ENCODE measurements around the gene TTC9.
A peak's percentile ranks its signal among the peaks of the same experiment; 100 is the strongest.

The TTC9 gene

DNA sequence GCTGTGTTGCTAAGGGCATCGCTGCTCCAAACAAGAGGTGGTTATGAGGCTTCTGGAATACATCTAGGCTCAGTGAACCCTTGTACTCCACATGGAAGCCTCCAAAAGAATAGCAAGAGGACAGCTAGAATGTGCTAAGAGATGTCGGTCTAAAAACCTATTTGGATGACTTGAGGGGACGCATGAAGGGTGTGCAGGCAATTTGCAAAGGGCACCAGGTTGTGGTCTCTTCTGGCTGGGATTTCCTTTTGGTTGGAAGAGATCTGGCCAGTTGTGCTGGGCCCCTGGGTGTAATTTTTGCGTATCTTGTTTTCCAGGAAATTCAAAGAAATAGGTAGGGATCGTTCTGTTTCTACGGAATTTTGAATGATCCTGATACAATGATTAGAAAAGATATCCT, 4.2 kb downstream of the TTC9 start:
- DNase-seq (ENCODE audit: low spot score) = peak; percentile 12

DNA sequence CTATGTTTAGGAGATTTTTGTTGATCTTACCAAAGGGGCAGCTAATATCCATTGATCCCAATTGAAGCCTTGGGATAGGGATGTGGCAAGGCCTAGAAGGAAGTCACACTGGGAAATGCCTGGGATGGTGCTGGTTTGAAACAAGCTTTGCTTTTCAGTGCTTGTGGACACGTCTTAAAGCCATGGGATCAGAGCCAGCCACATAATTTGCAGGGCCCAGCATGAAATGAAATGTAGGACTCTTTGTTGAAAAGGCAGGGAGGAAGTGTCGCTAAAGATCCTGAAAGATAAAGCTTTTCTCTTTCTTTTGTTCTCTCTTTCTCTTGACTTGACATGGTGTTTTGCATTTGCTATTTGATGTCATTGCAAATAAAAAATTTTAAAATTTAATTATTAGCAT, 5.0 kb downstream of the TTC9 start:
- DNase-seq (ENCODE audit: low spot score) = peak; percentile 27

GRCh38 chr14:70648346-70648745, 6.6 kb downstream of the TTC9 start:
- peak; percentile 9 for DNase-seq (ENCODE audit: low spot score)

DNA sequence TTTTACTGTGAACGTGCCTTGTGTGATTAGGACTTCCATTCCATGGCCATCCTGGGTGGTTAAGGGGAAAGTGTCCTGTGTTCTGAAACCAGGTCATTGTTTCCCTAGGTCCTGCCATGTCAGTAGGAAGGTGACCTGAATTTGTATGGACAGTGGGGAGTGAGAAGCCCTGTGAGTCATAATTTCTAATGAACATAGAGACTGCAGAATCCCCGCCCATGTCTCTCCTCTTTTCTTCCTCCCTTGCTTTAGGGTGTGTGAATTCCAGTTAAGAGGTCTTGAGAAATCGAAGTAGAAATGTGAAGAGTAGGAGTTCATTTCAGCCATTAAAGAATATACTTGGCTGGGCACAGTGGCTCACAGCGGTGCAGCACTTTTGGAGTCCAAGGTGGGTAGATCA, 8.1 kb downstream of the TTC9 start:
- DNase-seq (ENCODE audit: low spot score) = peak; percentile 13

DNA sequence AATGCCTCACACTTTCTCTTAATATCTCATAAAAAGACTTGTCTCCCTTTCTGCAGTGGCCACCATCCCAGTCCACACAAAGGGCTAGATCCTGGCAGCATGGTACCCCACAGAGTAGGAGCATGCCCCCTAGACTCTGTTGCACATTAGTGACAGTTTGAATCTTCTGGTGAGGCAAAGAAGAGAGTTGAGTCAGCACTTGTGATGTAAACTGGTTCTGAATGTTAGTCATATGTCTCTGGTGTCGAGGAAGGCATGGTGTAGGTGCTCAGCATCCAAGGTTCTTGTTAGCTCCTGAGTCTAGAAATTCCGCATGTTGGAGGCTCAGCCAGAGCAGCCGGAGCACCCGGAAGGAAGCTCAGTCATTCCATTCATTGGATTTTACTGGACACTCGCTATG, 9.8 kb downstream of the TTC9 start:
- no peak for DNase-seq (ENCODE audit: low spot score)

GRCh38 chr14:70652871-70653270, 11.2 kb downstream of the TTC9 start:
- no peak for DNase-seq (ENCODE audit: low spot score)

DNA sequence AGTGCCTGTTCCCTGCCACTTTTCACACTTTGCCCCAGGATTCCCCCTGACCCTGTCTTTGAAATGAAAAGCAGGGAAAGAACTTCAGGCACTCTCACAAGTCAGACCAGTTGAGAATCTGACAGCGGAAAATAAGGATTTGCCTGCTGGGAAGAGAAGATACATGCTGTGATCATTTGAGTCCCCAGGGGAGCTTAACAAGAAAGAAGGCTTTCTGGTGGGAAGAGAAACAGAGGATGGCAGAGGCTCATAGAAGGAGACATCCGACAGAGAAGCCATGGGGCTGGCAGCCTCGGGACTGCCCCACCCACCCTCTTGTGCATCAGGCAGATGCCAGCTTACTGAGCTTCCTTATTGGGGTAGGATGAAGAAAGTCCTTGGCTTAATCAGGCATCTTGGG, 11.9 kb downstream of the TTC9 start:
- no peak for DNase-seq (ENCODE audit: low spot score)

- no peak for DNase-seq (ENCODE audit: low spot score)
These were observed 12.9 kb downstream of the TTC9 start for GRCh38 chr14:70654632-70655031.

DNA sequence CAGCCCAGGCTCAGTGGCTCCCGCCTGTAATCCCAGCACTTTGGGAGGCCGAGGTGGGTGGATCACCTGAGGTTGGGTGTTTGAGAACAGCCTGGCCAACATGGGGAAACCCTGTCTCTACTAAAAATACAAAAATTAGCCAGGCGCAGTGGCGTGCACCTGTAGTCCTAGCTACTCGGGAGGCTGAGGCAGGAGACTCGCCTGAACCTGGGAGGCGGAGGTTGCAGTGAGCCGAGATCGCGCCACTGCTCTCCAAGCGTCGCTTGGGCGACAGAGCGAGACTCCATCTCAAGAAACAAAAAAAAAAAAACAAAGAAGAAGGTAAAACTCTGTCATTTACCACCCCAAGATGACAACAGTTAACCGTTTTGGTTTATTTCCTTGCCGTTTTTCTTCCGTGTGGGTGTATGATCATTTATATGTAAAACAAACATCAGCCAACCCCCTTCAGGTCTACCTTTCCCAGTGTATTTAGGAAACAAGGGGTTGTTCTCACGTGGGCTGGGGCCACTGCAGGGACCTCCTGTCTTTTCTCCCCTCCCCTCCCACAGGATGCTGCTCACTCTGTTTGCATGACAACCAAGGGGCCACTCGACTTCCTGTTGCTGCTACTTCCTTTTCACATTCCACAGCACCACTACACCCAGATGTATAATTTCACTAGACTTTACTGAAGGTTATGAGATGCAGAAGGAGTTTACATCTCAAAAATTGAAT, 13.6 kb downstream of the TTC9 start:
- DNase-seq (ENCODE audit: low spot score) = no peak

GRCh38 chr14:70658899-70659298, 17.2 kb downstream of the TTC9 start:
- DNase-seq (ENCODE audit: low spot score) = no peak

DNA sequence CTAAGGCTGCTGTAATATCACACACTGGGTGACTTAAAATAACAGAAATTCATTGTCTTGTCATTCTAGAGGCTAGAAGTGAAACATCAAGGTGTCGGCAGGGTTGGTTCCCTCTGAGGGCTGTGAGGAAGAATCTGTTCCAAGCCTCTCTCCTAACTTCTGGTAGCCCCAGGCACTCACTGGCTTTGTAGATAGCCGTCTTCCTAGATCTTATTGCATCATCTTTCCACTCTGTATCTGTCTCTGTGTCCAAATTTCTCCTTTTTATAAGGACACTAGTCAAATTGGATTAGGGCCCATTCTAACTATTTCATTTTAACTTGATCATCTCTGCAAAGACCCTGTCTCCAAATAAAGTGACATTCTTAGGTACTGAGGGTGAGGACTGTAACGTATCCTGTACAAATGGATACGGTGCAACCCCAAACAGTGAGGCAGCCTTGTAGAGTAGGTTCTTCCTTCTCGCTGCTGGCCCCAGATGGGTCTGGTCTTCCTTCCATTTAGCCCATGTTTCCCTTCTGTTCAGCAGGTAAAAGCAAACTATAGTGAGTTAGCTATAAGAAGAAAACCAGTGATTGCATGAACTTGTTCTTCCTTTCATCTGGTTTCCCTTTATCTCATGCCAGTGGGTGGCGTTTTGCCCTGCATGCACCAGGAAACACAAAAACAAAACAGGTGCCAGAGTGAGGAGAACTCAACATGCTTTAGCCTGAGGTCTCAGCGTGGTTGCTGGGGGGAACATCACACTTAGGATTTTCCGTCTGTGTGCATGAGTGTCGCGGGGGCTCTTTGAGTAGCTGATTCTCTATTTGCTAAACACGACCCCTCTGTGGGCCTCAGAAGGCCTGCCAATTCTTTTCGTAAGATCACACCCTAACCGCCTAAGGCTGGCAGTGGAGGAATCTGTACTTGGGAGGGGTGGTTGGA, 19.5 kb downstream of the TTC9 start:
- DNase-seq (ENCODE audit: low spot score) = no peak

DNA sequence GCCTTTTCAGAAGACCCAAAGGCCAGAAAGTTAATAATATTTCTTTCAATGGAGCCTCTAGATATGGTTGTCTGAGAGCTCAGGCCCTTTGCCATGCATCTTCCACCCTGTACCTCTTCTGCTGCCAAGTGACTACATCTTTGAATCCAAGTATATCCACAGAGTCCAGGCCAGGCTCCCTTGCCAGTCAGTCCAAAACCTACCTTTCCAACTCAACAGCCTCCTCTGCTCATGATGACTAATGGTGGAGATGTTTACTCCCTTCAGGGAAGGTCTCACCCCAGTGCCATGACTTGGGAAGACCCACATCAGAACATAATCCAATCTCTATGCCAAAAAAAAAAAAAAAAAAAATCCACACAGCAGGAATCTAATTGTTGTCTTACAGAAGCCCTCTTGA, 20.4 kb downstream of the TTC9 start:
- DNase-seq (ENCODE audit: low spot score) = no peak

- no peak for DNase-seq (ENCODE audit: low spot score)
These were observed 21.1 kb downstream of the TTC9 start for GRCh38 chr14:70662816-70663215.

DNA sequence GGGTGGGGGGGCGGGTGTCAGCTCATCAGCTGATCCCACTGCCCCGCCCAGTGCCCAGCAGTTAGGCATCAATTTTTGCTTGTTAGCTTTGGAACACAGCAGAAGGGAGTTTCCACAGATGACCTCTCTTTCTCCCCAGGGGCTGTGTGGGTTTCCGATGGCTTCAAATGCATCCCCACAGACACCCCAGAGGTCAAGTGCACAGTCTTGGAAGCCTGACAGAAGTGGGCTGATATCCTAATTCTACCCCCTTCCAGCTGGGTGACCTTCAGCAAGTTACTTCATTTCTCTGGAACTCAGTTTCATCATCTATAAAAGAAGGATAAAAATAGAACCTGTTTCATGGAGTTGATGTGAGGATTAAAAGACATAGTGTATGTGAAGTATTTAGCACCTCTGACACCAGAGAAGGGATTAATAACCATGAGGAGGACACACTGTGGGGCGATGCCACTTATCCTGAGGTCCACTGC, 22.0 kb downstream of the TTC9 start:
- no peak for DNase-seq (ENCODE audit: low spot score)

GRCh38 chr14:70664698-70665447, 23.2 kb downstream of the TTC9 start:
- DNase-seq (ENCODE audit: low spot score) = no peak

- no peak for DNase-seq (ENCODE audit: low spot score)
These were observed 24.0 kb downstream of the TTC9 start for GRCh38 chr14:70665448-70666360.

GRCh38 chr14:70666361-70666686, 24.6 kb downstream of the TTC9 start:
- DNase-seq (ENCODE audit: low spot score) = no peak

DNA sequence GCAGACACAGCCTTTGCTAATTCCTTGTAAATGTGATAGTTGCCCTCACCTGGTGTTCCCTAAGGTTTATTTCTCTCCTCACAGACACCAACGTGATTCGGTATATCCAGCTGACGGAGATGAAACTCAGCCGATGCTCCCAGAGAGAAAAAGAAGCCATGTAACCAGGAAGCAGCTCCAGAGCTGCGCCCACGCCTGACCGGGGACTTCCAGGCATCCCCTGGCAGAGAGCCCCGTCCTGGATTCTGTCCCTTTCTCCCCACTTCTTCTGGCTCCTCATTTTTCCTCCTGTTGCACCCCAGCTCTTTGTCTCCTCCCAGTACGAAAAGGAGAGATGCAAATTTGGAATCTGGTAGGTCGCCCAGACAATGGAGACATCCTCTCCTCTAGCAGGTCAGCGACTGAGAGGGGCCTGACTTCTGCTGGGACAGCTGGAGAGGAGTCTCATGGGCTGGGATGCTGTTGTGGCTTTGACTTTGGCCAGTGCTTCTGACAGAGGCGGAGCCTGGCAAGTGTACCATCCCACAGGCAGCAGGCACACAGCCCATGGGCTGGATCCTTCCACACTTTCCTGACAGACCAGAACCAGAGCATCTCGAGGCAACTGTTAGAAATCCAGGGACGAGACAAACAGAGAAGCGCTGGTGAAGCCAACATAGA, 29.4 kb downstream of the TTC9 start:
- no peak for DNase-seq (ENCODE audit: low spot score)

DNA sequence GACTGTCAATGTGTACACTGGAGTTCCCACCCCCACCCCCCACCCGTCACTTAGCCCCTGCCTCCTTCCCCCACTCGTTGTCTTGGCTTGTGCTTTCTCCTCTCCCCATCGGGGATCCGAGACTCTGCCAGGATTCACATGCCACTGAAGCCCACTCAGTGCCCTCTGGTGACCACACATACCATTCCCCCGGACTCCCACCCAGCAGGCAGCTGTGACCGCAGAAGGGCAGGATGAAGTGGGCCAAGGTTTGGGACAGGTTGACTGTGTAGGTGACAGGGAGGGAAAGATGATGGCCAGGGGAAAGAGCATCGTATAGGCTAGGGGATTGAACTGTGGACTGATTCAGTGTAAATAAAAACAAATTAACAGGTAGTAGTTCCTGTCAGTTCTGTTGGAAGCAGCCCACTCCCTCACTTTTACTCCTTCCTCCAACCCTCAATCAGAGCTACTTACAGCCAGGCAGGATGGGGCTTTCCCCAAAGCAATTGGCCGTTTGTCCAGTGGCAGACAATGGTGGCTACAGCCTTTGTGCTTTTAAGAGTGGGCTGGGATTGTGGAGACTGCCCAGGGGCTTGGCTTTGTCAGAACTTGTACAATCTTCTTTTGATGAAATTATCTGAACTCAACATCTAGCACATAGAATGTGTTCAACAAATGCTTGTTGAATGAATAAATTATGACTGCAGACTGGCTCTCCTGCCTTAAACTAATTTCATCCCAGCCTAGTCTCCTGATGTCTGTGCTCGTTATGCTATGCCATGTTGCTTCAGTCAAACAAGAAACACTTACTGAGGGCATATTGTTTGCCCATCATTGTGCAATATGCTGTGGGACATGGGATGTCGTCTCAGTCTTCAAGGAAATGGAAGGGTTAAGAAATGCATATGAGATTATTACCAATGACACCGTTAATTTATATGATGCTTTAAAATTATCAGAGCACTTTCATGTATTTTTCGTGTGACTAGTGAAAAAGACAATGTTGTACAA, 30.2 kb downstream of the TTC9 start:
- no peak for DNase-seq (ENCODE audit: low spot score)

GRCh38 chr14:70677341-70677740, 35.6 kb downstream of the TTC9 start:
- DNase-seq (ENCODE audit: low spot score) = no peak
